ENCODE results near the gene CYP2D6.
"Not testable (repeated sequence)": the region's sequence is repeated elsewhere in the genome, so short reads cannot be mapped to it uniquely, and the experiment has no call there.

The CYP2D6 gene

DNA sequence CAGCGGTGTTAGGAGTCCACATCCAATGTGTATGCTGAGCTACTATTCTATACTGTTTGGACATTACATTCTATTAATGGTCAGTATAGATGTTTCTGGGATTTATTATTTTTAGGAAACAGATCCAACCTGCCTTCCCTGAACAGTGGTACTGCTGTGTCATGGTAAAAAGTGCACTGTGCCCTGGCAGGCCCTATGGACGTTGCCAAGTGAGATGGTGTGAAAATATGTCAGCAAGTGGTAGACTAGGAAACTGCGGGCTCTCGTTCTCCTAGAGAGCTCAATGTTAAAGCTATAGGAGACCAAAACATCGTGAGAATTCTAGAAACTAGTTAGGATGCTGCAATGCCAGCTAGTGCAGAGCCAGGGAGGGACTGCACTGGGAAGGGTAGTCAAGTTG, 26.0 kb upstream of the CYP2D6 start:
- no peak for DNase-seq

GRCh38 chr22:42156121-42156520, 25.5 kb upstream of the CYP2D6 start:
- no peak for DNase-seq

DNA sequence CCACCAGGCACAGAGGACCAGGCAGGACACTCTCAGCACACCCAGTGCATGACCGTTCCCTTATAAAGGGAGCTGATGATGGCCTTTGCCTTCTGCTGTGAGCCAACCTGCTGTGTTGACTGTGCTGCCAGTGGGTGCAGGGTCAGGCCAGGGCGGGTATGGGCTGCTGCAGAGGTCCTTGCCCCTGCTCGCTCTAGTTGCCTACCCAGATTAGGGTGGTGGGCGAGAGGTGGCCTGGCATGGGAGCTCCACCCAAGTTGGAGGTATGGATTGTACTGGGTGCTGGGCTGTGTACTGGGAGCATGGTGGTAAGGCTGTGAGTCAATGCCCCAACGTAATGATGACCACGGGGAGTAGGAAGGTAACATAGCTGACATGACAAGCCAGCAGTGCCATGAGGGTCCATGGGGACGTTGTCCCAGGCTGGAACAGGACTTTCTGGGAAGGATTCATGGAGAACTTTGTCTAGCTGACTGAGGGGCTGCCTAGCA, 24.5 kb upstream of the CYP2D6 start:
- DNase-seq = no peak

GRCh38 chr22:42154293-42155052, 23.9 kb upstream of the CYP2D6 start:
- no peak for DNase-seq

DNA sequence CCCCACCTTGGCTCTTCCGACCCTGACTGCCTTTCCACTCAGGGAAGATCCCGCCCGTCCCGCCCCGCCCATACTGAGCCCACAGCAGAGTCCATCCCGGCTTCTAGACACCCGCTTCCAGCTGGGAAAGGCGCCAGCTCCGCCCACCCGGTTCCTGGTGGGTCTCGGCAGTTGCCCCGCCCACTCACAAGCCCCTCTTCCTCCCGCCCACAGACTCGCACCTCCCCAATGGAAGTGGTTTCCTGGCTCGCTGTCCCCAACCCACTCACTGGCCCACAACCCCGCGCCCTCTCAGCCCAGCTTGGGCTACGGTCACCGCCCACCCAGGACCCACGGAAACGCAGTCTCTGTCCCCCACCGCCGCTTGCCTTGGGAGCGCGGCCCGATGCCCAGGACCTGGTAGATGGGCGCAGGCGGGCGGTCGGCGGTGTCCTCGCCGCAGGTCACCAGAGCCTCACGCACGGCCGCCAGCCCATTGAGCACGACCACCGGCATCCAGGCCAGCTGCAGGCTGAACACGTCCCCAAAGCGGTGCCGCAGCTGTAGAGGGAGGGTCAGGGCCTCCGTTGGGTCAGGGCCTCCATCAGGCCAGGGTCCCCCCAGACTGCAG, 22.2 kb upstream of the CYP2D6 start:
- DNase-seq = no peak

DNA sequence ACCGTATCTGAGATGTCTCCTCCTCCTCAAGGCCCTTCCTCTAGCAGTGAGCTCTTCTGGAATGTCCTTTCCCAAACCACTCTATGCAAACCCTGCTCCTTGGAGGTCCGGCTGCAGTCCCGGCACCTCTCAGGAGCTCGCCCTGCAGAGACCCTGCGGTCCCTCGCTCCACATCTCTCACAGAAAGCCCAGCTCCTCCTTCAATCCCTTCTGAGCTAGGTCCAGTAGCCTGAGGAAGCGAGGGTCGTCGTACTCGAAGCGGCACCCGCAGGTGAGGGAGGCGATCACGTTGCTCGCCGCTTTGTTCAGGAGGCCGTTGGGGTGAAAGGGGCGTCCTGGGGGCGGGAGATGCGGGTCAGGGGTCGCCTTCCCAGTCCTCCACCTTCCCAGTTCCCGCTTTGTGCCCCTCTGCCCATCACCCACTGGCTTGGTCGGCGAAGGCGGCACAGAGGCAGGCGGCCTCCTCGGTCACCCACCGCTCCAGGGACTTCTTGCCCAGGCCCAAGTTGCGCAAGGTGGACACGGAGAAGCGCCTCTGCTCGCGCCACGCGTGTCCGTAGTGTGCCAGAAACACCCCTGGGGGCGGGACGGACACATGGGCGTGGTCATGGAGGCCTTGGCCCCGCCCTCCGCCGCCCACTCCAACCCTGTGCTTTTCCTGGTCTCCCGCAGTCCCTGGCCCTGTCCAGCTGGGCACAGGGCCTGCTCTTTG, 21.5 kb upstream of the CYP2D6 start:
- no peak for DNase-seq

GRCh38 chr22:42150727-42151590, 20.3 kb upstream of the CYP2D6 start:
- no peak for DNase-seq

DNA sequence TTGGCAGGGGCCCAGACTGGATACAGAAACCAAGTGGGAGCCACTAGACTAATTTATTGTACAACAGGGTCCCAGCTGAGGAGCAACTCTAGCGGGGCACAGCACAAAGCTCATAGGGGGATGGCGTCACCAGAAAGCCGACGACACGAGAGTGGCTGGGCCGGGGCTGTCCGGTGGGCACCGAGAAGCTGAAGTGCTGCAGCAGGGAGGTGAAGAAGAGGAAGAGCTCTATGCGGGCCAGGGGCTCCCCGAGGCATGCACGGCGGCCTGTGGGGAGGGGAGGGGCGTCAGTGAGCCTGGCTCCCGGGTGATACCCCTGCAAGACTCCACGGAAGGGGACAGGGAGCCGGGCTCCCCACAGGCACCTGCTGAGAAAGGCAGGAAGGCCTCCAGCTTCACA, 19.2 kb upstream of the CYP2D6 start:
- not testable (repeated sequence) for DNase-seq

DNA sequence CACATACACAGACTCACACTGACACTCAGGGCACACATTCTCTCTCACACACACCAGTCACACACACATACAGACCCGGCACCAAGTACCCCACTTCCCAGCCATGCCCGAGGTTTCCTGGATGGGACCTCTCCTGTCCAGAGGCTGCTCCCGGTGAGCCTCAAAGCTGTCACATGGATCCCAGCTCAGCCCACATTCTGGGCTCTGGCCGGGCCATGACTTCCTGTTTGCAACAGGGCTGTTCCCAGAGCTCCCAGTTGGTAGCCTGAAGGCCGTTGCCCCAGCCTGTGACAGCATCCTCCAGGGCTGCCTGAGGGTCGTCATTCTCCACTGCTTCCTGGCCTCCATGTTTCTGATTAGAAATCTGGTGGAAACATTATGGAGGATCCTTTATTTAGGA, 14.6 kb upstream of the CYP2D6 start:
- DNase-seq = no peak

DNA sequence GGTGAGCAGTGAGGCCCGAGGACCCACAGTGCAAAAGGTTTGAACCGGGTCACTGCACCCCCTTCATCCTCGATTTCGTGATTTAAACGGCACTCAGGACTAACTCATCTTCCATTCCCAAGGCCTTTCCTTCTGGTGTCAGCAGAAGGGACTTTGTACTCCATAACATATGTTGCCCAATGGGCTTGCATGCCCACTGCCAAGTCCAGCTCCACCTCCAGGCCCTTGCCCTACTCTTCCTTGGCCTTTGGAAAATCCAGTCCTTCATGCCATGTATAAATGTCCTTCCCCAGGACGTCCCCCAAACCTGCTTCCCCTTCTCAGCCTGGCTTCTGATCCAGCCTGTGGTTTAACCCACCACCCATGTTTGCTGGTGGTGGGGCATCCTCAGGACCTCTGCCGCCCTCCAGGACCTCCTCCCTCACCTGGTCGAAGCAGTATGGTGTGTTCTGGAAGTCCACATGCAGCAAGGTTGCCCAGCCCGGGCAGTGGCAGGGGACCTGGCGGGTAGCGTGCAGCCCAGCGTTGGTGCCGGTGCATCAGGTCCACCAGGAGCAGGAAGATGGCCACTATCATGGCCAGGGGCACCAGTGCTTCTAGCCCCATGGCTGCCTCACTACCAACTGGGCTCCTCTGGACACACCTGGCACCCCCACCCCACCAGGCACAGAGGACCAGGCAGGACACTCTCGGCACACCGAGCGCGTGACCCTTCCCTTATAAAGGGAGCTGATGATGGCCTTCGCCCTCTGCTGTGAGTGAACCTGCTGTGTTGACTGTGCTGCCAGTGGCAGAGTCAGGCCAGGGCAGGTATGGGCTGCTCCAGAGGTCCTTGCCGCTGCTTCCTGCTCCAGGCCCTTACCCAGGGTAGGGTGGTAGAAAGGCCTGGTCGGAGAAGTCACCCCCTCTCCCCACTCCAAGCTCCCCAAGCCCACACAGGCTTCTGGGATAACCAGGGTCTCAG, 13.5 kb upstream of the CYP2D6 start:
- not testable (repeated sequence) for DNase-seq

GRCh38 chr22:42142771-42143461, 12.3 kb upstream of the CYP2D6 start:
- no peak for DNase-seq

DNA sequence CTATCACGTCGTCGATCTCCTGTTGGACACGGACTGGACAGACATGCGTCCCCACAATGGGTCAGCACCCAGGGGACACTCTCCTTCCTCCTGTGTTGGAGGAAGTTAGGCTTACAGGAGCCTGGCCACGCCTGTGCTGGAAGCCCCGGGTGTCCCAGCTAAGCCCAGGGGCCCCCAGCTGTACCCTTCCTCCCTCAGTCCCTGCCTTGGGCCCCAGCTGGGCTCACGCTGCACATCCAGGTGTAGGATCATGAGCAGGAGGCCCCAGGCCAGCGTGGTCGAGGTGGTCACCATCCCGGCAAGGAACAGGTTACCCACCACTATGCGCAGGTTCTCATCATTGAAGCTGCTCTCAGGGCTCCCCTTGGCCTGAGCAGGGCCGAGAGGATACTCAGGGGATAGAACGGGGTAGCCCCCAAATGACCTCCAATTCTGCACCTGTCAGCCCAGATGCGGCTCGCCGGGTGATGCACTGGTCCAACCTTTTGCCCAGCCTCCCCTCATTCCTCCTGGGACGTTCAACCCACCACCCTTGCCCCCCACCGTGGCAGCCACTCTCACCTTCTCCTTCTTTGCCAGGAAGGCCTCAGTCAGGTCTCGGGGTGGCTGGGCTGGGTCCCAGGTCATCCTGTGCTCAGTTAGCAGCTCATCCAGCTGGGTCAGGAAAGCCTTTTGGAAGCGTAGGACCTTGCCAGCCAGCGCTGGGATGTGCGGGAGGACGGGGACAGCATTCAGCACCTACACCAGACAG, 10.9 kb upstream of the CYP2D6 start:
- not testable (repeated sequence) for DNase-seq

- DNase-seq = not testable (repeated sequence)
Observed at GRCh38 chr22:42140153-42140552, 9.5 kb upstream of the CYP2D6 start.

- DNase-seq = not testable (repeated sequence)
Observed at GRCh38 chr22:42139508-42139907, 8.9 kb upstream of the CYP2D6 start.

DNA sequence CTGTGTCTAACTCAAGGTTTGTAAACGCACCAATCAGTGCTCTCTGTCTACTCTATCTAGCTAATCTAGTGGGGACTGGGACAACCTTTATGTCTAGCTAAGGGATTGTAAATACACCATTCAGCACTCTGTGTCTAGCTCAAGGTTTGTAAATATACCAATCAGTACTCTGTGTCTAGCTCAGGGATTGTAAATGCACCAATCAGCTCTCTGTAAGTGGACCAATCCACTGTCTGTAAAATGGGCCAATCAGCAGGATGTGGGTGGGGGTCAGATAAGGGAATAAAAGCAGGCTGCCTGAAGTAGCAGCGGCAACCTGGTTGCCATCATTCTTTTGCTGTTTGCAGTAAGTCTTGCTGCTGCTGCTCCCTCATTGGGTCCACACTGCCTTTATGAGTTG, 8.4 kb upstream of the CYP2D6 start:
- no peak for DNase-seq

DNA sequence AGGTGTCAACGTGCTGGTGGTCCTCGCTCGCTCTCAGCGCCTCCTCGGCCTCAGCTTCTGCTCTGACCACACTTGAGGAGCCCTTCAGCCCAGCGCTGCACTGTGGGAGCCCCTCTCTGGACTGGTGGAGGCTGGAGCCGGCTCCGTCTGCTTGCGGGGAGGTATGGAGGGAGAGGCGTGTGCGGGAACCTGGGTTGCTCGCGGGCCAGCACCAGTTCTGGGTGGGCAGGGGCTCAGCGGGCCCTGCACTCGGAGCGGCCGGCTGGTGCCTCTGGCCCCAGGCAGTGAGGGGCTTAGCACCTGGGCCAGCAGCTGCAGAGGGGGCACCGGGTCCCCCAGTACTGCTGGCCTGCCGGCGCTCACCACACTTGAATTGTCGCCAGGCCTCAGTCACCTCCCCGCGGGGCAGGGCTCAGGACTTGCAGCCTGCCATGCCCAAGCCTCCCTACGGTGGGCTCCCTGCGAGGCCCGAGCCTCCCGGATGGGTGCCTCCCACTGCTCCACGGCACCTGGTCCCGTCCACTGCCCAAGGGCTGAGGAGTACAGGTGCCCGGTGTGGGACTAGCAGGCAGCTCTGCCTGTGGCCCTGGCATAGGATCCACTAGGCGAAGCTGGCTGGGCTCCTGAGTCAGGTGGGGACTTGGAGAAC, 7.6 kb upstream of the CYP2D6 start:
- no peak for DNase-seq

GRCh38 chr22:42135688-42136087, 5.1 kb upstream of the CYP2D6 start:
- DNase-seq = not testable (repeated sequence)

DNA sequence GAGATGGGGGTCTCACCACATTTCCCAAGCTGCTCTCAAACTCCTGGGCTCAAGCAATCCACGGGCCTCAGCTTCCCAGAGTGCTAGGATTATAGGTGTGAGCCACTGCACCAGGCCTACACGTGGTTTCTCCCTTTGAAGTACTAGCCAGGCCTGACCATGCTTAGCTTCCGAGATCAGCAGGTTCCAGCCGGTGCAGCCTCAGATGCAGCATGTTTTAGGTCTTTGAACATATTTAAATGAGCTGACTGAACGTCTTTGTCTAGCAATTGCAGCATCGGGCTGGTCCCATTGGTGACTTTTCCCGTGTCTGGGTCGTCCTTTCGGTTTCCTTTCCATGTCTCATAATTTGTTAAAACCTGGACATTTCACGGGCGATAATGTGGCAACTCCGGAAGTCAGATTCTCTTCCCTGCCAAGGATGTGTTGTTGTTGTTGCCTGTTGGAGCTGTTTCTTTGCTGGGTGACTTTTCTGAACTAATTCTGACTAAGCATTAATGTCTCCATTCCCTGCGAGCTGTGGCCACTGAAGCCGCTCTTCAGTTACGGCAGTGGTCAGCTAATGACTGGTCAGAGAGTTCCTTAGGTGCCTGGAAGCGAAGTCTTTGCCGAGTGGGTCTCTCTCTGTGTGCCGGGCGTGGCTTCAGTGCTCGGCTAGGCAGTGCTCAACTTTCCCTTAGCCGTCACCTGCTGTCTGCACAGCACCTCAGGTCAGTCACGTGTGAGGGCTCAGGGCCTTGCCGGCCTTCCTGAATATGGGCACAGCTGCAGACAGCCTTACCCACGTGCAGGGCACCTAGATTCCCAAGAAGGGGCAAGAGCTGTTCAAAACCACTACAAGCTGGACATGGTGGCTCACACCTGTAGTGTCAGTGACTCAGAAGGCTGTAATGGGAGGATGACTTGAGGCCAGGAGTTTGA, 3.8 kb upstream of the CYP2D6 start:
- no peak for DNase-seq

DNA sequence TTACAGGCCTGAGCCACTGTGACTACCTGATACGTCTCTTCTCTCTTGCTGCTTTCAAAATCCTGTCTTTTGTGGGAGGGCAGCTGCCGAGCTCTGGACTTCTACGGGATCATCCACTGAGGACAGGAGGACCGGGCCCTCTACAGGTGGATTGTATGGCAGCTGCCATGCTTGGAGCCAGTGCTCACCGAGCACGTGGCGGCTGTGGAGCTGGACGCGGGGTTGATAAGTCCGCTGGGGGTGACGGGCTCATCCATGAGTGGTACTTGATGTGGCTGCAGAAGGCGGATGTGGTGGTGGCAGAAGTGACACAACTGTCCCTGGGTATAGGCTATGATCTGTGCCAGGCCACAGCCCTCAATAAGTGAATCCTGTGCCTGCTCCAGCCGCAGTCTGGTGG, 1.8 kb upstream of the CYP2D6 start:
- DNase-seq = no peak
